Stimulated activated CD8-positive, alpha-beta memory T cell treated with anti-CD3 and anti-CD28 coated beads, Interleukin-7, amount 100 ng/mL, for 48 hours (primary cell): Measurements from ENCODE around the gene SEPTIN12.

Source experiments
- DNase-seq, 2 donors: peaks; one replicate each; pipeline ENCODE4 v3.0.0-alpha.2; 2020; ENCODE audit warnings: low read depth in 1 of 2; ENCODE audit errors: extremely low read depth in 1 of 2

The SEPTIN12 gene

GRCh38 chr16:4734063-4734729 is 53.9 kb downstream of the SEPTIN12 start, which contains the start of the genes ANKS3 and DNAAF8:
Gene ANKS3 (minus strand): TSS chr16:4734271. CDS start chr16:4730149, 4,122 bp downstream.
Gene DNAAF8 (plus strand): TSS chr16:4734537. CDS start chr16:4736515, 1,978 bp downstream.
- DNase-seq = peak; percentile 66 to 80

GRCh38 chr16:4733747-4734062 is 54.4 kb downstream of the SEPTIN12 start:
- no peak for DNase-seq

GRCh38 chr16:4733211-4733742 is 54.9 kb downstream of the SEPTIN12 start:
- no peak for DNase-seq

- DNase-seq = no peak
Observed at GRCh38 chr16:4729876-4730275, 58.3 kb downstream of the SEPTIN12 start.

GRCh38 chr16:4728676-4729075 is 59.5 kb downstream of the SEPTIN12 start:
- no peak for DNase-seq
